Memory B cell (primary cell): Measurements from ENCODE around the gene ATXN7L1.
"Not testable (repeated sequence)": the region's sequence is repeated elsewhere in the genome, so short reads cannot be mapped to it uniquely, and the experiment has no call there.

Experiments
- ATAC-seq: fragments of 150-1000 bp; cut with Tn5 transposase; 2 replicates; pipeline ENCODE4 v1.10.0; 2021; ENCODE audit warnings: low read depth, mild to moderate bottlenecking, moderate library complexity
- DNase-seq, 2 donors: peaks; one replicate each; pipeline ENCODE4 v3.0.0; 2022; ENCODE audit warnings: low spot score in 2 of 2
- H3K27ac Mint-ChIP-seq: one replicate; pipeline ENCODE4 v1.8.0; 2022; ENCODE audit warnings: mild to moderate bottlenecking, moderate library complexity, mixed read lengths
- H3K27me3 Mint-ChIP-seq: one replicate; pipeline ENCODE4 v1.8.0; 2022; ENCODE audit warnings: mixed read lengths
- H3K36me3 Mint-ChIP-seq: one replicate; pipeline ENCODE4 v1.8.0; 2022; ENCODE audit warnings: mild to moderate bottlenecking, mixed read lengths
- H3K4me1 Mint-ChIP-seq: one replicate; pipeline ENCODE4 v1.8.0; 2022; ENCODE audit warnings: mixed read lengths
- H3K4me3 Mint-ChIP-seq: one replicate; pipeline ENCODE4 v1.8.0; 2022; ENCODE audit warnings: mild to moderate bottlenecking, moderate library complexity, mixed read lengths
- H3K9me3 Mint-ChIP-seq: one replicate; pipeline ENCODE4 v1.8.0; 2022; ENCODE audit warnings: mixed read lengths

Gene ATXN7L1

DNA sequence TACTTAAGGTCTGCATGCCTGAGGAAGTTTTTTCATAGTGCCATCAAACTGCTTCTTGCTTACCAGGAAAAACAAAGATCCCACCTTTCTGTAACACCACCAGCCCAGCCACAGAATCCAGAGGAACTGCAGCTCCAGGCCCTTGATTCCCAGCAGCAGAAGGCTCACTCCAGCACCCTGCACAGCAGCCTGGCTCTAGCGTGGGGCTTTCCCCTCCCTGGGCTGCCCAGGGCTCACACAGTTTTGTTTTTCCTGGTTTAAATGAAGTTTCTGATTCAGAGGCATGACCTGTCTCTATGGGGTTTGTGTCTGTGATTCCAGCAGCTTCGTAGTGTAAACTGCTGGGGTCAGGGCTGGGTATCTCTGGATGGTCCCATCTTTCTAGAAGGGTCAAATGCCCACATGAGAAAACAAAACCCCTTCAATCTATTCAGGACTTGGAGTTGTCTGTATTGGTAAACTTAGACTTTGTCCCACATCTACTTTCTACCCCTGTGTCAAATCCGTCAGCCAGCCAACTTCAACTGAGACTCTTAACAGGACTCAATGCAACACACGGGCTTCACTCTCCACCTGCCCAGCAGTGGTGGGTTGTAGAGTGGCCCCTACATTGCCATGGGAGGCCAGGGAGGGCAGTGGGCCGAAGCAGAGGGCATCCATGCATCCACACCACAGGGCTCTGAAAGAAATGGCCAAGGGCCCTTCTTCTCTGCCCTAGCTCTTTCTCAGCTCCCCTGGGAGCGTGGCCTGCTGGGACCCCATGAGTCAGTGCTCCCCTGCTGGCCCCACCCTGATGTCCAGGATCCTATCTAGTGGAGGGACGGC lies 73.6 kb downstream of the ATXN7L1 start:
- no peaks in the 10 kb centered on the region for H3K9me3 Mint-ChIP-seq
- no peak overlapping the region for H3K4me3 Mint-ChIP-seq
- peaks cover 25% of the 10 kb centered on the region for H3K4me1 Mint-ChIP-seq
- no peak for ATAC-seq
- no peaks in the 10 kb centered on the region for H3K27me3 Mint-ChIP-seq
- no peak for DNase-seq
- no peak overlapping the region for H3K27ac Mint-ChIP-seq
- no peaks in the 10 kb centered on the region for H3K36me3 Mint-ChIP-seq

DNA sequence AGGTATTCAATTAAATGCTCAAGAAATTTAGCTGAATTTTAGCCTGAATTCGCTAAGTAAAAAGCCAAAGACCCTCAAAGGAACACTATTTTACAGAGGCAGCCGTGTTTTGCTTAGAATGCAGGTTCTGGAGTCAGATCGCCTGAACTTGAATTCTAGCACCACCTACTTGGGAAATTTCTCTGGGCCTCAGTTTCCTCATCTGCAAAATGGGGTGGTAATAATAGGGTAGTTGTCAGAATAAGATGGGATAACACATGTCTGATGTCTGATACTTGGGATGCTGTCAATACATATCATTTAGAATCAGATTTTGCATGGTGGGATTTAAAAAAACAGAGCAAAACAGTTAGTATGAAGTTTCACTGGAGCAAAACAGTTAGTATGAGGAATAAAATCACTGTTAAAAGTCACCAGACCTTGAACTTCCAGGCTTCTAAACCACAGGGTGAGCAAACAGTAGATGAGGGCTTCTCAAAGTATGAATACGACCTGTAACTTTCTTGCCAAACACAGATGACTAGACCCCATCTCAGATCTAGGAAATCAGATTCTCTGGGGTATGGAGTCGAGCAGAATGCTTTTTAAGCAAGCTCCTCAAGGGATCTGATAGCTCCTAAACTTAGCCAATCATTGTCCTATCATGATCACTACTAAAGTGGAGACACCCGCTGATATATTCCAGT lies 75.4 kb downstream of the ATXN7L1 start:
- H3K27ac Mint-ChIP-seq, result no peak overlapping the region
- peaks cover 15% of the 10 kb centered on the region for H3K4me1 Mint-ChIP-seq
- ATAC-seq (no peak), DNase-seq (no peak)
- no peak overlapping the region for H3K4me3 Mint-ChIP-seq
- no peaks in the 10 kb centered on the region for H3K27me3 Mint-ChIP-seq
- H3K36me3 Mint-ChIP-seq, result no peaks in the 10 kb centered on the region
- H3K9me3 Mint-ChIP-seq, result no peaks in the 10 kb centered on the region

DNA sequence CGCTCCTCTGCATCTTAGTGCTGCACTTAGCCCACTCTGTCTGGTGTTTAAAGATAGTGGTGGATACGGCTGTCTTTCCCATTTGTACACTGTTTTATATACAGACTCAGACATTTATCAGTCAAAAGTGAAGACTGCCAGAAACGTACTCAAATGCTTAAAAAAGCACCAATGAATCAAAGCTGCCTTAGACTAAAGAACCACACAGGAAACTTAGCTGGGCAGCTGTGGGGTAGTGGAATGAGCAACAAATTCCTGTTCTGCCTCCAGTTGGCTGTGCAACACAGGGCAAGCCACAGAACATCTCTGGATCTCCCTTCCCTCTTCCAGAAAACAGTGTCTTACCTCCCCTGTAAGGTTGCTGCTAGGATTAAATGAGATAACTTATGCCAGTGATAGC lies 76.0 kb downstream of the ATXN7L1 start:
- no peak for ATAC-seq
- Mint-ChIP-seq H3K4me1 (peaks cover 12% of the 10 kb centered on the region), H3K27me3 (no peaks in the 10 kb centered on the region), H3K27ac (peak overlapping the region; percentile 17), H3K4me3 (peak overlapping the region; percentile 21), H3K9me3 (no peaks in the 10 kb centered on the region), H3K36me3 (no peaks in the 10 kb centered on the region)
- DNase-seq, result no peak

DNA sequence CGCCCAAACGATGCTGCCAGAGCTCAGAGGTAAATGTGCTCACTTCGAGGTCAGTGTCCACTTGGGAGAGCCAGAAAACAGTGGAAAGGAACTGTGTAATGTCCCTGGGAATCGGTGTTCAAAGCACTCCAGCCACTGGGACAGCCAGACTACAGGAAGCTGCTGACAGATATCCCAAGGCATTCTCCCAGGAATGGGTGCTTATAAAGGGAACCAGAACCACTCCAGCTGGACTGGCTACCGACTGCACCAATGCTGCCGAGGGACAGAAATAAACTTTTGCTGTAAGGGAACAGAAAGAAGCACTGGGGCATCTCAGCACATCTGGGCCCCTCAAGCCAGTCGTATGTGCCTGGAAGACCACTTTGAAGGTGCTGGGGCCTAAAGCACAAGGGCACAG lies 76.7 kb downstream of the ATXN7L1 start:
- Mint-ChIP-seq H3K27me3 (no peaks in the 10 kb centered on the region), H3K4me3 (peak overlapping the region; percentile 4), H3K4me1 (peaks cover 12% of the 10 kb centered on the region), H3K36me3 (no peaks in the 10 kb centered on the region), H3K9me3 (no peaks in the 10 kb centered on the region), H3K27ac (peak overlapping the region; percentile 17)
- ATAC-seq (no peak), DNase-seq (no peak)

DNA sequence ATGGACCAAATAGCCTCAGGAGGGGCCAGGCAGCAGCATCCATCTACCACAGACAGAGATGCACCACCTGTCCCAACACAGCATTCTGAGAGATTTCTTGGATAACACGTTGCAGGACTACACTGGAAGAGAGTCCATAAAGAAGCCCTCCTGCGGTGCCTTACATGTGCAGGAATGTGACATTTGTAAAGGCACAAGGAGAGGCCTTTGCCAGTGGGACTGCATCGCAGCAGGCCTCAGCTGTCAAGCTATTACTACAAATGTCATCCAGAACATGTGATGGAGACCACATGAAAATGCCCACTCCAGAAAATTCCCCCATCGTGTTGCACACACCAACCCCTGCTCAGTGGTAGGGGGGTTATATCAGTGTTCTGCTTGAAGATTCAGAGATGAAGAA lies 77.4 kb downstream of the ATXN7L1 start:
- ATAC-seq (no peak), DNase-seq (no peak)
- no peak overlapping the region for H3K4me3 Mint-ChIP-seq
- no peak overlapping the region for H3K27ac Mint-ChIP-seq
- no peaks in the 10 kb centered on the region for H3K36me3 Mint-ChIP-seq
- H3K4me1 Mint-ChIP-seq, result peaks cover 12% of the 10 kb centered on the region
- no peaks in the 10 kb centered on the region for H3K9me3 Mint-ChIP-seq
- no peaks in the 10 kb centered on the region for H3K27me3 Mint-ChIP-seq

DNA sequence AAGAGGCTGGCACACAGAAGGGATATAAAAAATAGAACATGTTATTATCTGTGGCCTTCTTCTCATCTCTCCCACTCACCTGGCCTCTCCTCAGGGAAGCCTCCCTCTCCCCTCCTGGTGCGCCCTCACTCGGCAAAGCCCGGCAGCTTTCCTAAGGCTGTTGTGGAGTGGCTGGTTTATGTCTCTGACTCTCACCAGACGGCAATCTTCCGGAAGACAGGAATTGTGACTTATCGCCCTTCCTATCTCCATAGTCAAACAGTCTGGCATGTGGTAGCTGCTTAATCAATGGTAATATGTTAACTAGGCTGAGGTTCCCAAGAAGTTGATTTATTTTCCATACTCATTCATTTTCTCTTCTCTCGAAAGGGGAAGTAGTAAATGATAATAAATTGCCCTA lies 78.7 kb downstream of the ATXN7L1 start:
- no peak overlapping the region for H3K4me3 Mint-ChIP-seq
- no peaks in the 10 kb centered on the region for H3K27me3 Mint-ChIP-seq
- H3K9me3 Mint-ChIP-seq, result no peaks in the 10 kb centered on the region
- no peaks in the 10 kb centered on the region for H3K36me3 Mint-ChIP-seq
- peaks cover 12% of the 10 kb centered on the region for H3K4me1 Mint-ChIP-seq
- H3K27ac Mint-ChIP-seq, result no peak overlapping the region
- DNase-seq (no peak), ATAC-seq (no peak)

DNA sequence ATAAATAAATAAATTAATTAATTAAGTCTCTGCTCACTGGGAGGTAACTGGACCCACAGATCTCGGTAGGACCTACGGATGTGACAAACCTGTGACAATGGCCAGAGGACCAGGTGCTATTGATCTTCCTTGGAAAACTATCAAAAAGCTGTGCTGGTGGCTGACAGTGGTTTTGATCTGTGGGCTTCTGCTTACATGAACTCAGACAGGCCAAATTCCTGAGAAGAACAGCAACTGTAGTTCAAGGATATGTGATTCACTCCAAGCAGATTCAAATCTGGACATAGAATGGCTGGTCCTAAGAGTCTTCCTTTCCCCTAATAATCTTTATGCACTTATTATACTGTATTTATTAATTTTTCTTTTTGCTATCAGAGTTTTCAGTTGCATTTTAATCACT lies 80.0 kb downstream of the ATXN7L1 start:
- H3K4me1 Mint-ChIP-seq, result peaks cover 12% of the 10 kb centered on the region
- no peaks in the 10 kb centered on the region for H3K9me3 Mint-ChIP-seq
- no peak for DNase-seq
- H3K27ac Mint-ChIP-seq, result no peak overlapping the region
- H3K27me3 Mint-ChIP-seq, result no peaks in the 10 kb centered on the region
- no peaks in the 10 kb centered on the region for H3K36me3 Mint-ChIP-seq
- no peak for ATAC-seq
- no peak overlapping the region for H3K4me3 Mint-ChIP-seq

DNA sequence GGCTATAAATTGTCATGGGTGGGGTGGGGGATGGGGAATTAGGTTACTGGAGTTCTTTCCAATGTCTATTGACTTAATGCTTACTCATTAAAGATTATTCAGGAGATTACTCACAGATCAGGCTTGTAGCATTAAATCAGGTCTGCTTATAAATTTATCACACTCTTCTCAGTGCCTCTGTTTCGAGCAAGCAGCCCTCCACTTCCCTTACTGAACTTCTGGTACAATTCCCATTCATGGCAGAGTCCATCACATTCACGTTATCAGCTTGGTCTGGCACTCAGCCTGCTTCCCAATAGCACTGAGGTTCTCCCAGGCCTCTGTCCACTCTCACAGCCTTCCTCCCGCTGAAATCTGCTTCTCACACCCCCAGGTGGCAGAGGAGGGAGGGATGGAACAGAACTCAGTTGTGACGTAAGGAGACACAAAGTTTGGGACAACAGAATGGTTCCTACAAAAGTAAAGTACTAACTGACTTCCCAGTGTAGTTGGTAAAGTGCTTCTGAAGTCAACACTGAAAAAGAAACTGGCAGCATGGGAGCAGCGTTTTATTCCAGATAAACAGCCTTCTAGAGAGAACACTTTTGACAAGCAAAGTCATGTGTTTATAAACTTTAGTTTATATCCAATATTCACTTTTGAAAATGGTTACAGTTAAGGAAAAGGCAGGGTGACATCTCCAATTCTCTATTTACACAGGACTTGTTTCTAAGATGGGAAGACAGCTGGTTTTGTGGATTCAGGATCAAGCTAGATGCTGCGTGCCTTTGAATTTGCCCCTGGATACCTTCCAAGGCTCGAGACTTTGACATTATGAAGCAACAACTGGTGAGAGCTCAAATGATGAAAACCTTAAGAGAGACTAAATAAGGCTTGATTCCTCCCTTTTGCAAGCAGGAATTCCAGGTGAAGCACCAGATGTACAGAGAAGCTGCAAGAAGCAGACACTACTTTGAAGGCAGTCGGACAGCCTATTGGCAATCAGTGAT lies 81.4 kb downstream of the ATXN7L1 start:
- no peaks in the 10 kb centered on the region for H3K27me3 Mint-ChIP-seq
- peaks cover 6% of the 10 kb centered on the region for H3K4me1 Mint-ChIP-seq
- no peaks in the 10 kb centered on the region for H3K9me3 Mint-ChIP-seq
- no peaks in the 10 kb centered on the region for H3K36me3 Mint-ChIP-seq
- DNase-seq (no peak), ATAC-seq (no peak)
- H3K27ac Mint-ChIP-seq, result no peak overlapping the region
- no peak overlapping the region for H3K4me3 Mint-ChIP-seq

DNA sequence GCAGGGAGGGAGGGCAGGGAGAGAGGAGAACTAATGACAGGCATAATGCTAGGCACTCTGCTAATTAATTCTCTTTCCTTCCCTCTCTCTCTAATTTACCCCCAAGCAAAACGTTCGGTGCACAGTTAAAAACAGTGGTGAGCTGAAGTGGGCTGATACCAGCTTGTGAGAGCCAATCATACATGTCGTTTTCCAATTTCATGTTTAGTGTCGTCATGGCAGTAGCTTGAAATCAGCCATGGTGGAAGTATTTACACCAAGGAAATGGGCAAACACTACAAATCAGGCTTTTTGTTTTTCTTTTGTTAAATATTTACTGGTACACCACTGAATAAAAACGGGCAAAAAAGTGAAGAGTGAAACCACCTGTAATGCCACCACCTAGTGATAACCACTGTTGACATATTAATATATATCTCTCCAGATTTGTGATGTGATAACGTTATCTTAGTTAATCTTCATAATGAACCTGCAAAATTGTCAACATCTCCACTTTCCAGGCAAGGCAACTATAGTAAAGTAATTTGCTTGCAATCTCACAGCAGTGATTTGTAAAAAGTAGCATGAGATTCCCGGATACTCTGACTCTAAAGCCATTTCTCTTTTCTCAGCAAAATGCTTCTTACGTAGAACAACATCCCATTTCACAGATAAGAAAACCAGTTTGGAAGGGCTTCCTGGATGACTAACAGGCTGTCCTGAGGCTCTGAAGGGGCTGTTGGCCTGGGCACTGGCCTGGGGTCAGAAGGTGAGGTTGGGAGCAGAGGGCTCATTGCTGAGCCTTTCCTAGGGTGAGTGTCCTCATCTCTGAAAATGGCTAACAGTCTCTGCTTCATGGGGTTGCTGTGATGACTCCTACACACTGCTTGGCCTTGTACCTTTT lies 83.7 kb downstream of the ATXN7L1 start:
- Mint-ChIP-seq H3K27ac (no peak overlapping the region), H3K4me1 (peaks cover 2% of the 10 kb centered on the region), H3K4me3 (no peak overlapping the region), H3K9me3 (no peaks in the 10 kb centered on the region), H3K27me3 (peaks cover 4% of the 10 kb centered on the region), H3K36me3 (no peaks in the 10 kb centered on the region)
- no peak for ATAC-seq
- DNase-seq, result no peak

DNA sequence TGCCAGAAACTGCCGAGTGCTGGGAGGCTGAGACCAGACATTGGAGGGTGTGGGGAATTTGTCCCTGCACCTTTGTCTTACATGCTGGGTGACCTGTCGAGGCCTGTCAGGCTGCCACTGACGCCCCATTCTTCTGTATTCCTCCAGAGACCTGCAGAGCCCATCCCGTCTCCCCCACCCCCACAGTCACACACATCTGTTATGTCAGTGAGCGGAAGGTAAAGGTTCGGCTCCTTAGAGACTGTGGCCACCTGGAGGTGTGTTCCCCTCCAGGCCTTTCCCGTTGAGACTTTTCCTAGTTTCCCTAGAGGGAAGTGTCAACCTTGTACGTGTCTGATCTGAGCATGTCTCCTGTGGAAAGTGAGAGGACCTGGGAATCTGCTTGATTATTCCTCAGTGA lies 84.5 kb downstream of the ATXN7L1 start:
- no peak for DNase-seq
- H3K4me1 Mint-ChIP-seq, result peaks cover 2% of the 10 kb centered on the region
- H3K36me3 Mint-ChIP-seq, result no peaks in the 10 kb centered on the region
- no peak overlapping the region for H3K27ac Mint-ChIP-seq
- no peaks in the 10 kb centered on the region for H3K9me3 Mint-ChIP-seq
- H3K4me3 Mint-ChIP-seq, result no peak overlapping the region
- ATAC-seq, result no peak
- peaks cover 5% of the 10 kb centered on the region for H3K27me3 Mint-ChIP-seq

DNA sequence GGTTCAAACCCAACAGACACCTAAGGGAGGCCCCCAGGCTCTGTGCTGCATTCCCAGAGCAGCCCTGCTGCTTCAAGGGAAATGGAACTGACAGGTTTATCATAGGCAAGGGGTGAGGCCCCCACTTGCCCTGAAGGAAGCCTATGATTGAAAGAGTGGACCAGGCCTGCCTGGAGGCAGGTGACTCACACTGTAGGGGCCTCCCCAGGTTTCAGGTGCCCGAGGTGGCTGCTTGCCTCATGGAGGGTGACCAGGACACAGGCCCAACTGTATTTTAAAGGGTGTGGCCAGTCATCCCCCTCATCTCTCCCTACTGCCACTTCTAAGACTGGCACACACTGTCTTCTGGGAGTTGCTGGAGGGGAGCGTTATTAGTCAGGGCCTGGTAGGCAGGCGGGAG lies 85.4 kb downstream of the ATXN7L1 start:
- H3K4me1 Mint-ChIP-seq, result peaks cover 2% of the 10 kb centered on the region
- H3K27ac Mint-ChIP-seq, result no peak overlapping the region
- no peak overlapping the region for H3K4me3 Mint-ChIP-seq
- no peaks in the 10 kb centered on the region for H3K36me3 Mint-ChIP-seq
- peaks cover 7% of the 10 kb centered on the region for H3K27me3 Mint-ChIP-seq
- DNase-seq (no peak), ATAC-seq (no peak)
- H3K9me3 Mint-ChIP-seq, result no peaks in the 10 kb centered on the region

DNA sequence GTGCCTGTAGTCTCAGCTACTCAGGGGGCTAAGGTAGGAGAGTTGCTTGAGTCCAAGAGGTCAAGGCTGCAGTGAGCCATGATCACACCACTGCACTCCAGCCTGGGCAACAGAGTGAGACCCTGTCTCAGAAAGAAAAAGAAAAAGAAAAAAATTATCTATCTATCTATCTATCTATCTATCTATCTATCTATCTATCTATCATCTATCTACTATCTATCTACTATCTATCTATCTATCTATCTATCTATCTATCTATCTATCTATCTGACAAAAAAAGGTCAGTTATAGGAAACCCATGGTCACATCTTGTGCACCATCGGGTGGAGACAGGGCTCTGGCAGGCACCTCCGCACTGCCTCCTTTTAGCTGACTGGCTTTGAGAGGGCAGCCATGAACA lies 85.9 kb downstream of the ATXN7L1 start:
- not testable (repeated sequence) for ATAC-seq, H3K36me3 Mint-ChIP-seq, H3K9me3 Mint-ChIP-seq, H3K4me3 Mint-ChIP-seq, DNase-seq, H3K27ac Mint-ChIP-seq, H3K27me3 Mint-ChIP-seq, H3K4me1 Mint-ChIP-seq

DNA sequence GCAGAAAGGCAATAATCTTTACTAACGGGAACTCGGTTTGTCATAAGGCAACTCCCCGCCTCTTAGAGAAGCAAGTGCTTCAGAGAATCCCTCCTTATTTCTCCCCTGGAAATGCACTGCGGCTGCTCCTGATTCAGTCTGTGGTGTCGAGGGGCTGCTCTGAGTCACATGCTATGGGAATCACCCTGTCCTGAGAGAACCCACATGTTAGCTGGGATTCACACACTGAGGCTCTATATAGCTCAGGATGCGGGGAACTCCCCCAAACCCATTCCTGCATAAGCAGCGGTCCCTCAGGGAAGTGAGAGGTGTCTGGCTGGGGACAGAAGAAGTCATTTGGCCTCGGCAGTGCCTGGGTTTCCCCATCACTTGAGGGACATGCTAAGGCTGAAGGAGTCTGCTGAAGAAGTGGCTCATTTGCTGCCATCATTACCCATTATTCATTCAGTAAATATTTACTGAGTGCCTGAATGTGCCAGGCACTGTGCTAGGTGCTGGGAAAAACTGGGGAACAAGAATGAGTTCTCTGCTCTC lies 87.5 kb downstream of the ATXN7L1 start:
- no peaks in the 10 kb centered on the region for H3K9me3 Mint-ChIP-seq
- H3K4me1 Mint-ChIP-seq, result peaks cover 2% of the 10 kb centered on the region
- H3K27me3 Mint-ChIP-seq, result peaks cover 7% of the 10 kb centered on the region
- H3K27ac Mint-ChIP-seq, result no peak overlapping the region
- H3K36me3 Mint-ChIP-seq, result no peaks in the 10 kb centered on the region
- no peak overlapping the region for H3K4me3 Mint-ChIP-seq
- DNase-seq, result no peak
- no peak for ATAC-seq
